Adipocyte (in vitro differentiated cells): ENCODE data around the gene ANK3.
A peak's percentile ranks its signal among the peaks of the same experiment; 100 is the strongest.

ENCODE experiments used
- DNase-seq: peaks from one replicate; pipeline ENCODE4 v3.0.0-alpha.2; 2015; ENCODE audit warnings: low read depth
- H3K27me3 ChIP-seq: replicated peaks from 2 replicates; pipeline ENCODE4 v1.7.0; 2013; ENCODE audit warnings: mild to moderate bottlenecking, low read length, moderate library complexity; ENCODE audit not compliant: control insufficient read depth, insufficient read depth
- H3K36me3 ChIP-seq: 2 replicates; pipeline ENCODE4 v1.7.0; 2013; ENCODE audit warnings: low read length, mild to moderate bottlenecking, moderate library complexity; ENCODE audit not compliant: control insufficient read depth, insufficient read depth, severe bottlenecking
- H3K4me1 ChIP-seq: 2 replicates; pipeline ENCODE4 v1.7.0; 2013; ENCODE audit warnings: mild to moderate bottlenecking, low read length, moderate library complexity; ENCODE audit not compliant: control insufficient read depth, insufficient read depth
- H3K4me3 ChIP-seq: 2 replicates; pipeline ENCODE4 v1.7.0; 2013; ENCODE audit warnings: mild to moderate bottlenecking, low read length, moderate library complexity
- H3K9ac ChIP-seq: 2 replicates; pipeline ENCODE4 v1.7.0; 2013; ENCODE audit warnings: mild to moderate bottlenecking, low read length, moderate library complexity
- H3K9me3 ChIP-seq: 2 replicates; pipeline ENCODE4 v1.7.0; 2013; ENCODE audit warnings: mild to moderate bottlenecking, low read length, moderate library complexity; ENCODE audit not compliant: control insufficient read depth

Gene ANK3

DNA sequence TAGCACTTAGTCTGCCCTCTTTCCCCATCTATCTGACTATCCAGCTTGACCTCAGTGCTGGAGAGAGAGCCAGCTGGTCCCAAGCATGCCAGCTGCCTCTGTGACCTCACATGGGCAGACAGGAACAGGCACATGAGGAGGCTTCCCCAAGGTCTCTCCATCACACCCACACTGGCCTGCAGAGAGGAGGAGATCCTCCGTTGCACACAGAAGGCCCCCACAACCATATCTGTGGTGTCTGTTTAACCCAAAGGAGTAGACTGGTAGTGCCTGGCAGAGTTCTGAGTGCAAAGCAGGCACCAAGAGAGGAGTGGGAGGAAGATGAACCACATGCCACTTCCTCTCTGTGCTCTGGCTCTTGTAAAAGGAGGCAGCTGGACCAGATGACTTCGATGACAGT is 4.8 kb upstream of the ANK3 start:
- H3K4me3 ChIP-seq: no peak overlapping the region
- no peaks in the 10 kb centered on the region for H3K36me3 ChIP-seq
- no peaks in the 10 kb centered on the region for H3K4me1 ChIP-seq
- H3K27me3 ChIP-seq: no peaks in the 10 kb centered on the region
- DNase-seq: no peak
- H3K9me3 ChIP-seq: no peaks in the 10 kb centered on the region
- no peak overlapping the region for H3K9ac ChIP-seq

- H3K9me3 ChIP-seq: no peaks in the 10 kb centered on the region
- no peaks in the 10 kb centered on the region for H3K36me3 ChIP-seq
- DNase-seq: no peak
- no peak overlapping the region for H3K4me3 ChIP-seq
- no peaks in the 10 kb centered on the region for H3K27me3 ChIP-seq
- peaks cover 5% of the 10 kb centered on the region for H3K4me1 ChIP-seq
- H3K9ac ChIP-seq: no peak overlapping the region
These were observed 550 bp upstream of the ANK3 start for GRCh38 chr10:60390224-60390626.

DNA sequence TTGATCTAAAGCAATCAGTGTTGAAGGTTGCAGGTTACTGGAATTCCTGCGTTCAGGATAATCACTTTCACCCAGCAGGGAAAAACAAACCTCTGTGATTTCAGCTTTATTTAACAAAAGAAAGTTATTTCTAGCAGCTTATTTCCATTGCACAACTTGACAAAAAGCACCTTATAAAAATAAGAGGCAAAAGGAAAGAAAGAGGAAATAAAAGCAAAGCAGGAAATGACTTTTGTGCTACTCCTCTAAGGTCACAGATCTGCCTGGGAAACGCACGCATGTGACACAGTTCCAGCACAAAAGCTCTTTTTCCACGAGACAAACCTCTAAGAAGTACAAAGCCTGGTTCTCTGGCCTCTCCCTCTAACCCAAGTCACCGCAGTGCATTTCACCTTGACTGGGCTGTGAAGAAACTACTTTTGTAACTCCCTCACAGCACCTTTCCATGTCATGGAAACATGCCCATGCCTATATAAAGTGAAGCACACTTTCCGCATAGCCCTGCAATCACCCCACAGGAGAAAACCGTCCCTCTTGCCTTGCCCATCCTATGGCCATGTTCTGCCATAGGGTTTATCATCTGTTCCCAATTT is 870 bp downstream of the ANK3 start:
- Histone ChIP-seq H3K4me3 (no peak overlapping the region), H3K36me3 (no peaks in the 10 kb centered on the region), H3K9ac (no peak overlapping the region), H3K9me3 (no peaks in the 10 kb centered on the region), H3K27me3 (no peaks in the 10 kb centered on the region), H3K4me1 (peaks cover 17% of the 10 kb centered on the region)
- no peak for DNase-seq

- H3K4me3 ChIP-seq: no peak overlapping the region
- no peaks in the 10 kb centered on the region for H3K36me3 ChIP-seq
- no peaks in the 10 kb centered on the region for H3K9me3 ChIP-seq
- peaks cover 23% of the 10 kb centered on the region for H3K4me1 ChIP-seq
- no peak overlapping the region for H3K9ac ChIP-seq
- no peak for DNase-seq
- H3K27me3 ChIP-seq: no peaks in the 10 kb centered on the region
These were observed 1.5 kb downstream of the ANK3 start for GRCh38 chr10:60388116-60388625.

DNA sequence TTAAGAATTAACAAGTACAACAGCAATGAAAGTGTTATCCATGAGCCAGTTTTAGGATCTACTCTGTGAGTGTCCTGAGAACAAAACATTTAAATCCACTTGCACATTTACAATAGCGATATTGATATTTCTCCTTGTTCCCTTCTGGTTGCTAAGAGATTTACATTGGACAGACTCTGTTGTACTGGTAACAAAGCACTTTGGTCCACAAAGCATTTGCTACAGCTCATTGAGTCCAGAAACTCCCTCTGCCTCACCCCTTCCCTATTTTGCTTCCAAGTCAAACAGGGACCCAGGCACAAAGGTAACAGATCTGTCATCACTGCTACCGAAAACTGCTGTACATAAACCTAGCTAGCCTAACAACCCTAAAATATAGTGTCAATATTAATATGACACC is 2.1 kb downstream of the ANK3 start:
- no peak for DNase-seq
- H3K4me3 ChIP-seq: no peak overlapping the region

GRCh38 chr10:60385399-60385738 is 4.3 kb downstream of the ANK3 start:
- no peak overlapping the region for H3K4me3 ChIP-seq
- H3K9ac ChIP-seq: no peak overlapping the region
- H3K9me3 ChIP-seq: no peaks in the 10 kb centered on the region
- H3K4me1 ChIP-seq: peaks cover 23% of the 10 kb centered on the region
- H3K27me3 ChIP-seq: no peaks in the 10 kb centered on the region
- DNase-seq: no peak
- no peaks in the 10 kb centered on the region for H3K36me3 ChIP-seq

More for the DNA sequence above, 2.1 kb downstream of the ANK3 start:
- H3K9me3 ChIP-seq: no peaks in the 10 kb centered on the region
- no peak overlapping the region for H3K9ac ChIP-seq
- no peaks in the 10 kb centered on the region for H3K36me3 ChIP-seq
- no peaks in the 10 kb centered on the region for H3K27me3 ChIP-seq
- peaks cover 23% of the 10 kb centered on the region for H3K4me1 ChIP-seq

DNA sequence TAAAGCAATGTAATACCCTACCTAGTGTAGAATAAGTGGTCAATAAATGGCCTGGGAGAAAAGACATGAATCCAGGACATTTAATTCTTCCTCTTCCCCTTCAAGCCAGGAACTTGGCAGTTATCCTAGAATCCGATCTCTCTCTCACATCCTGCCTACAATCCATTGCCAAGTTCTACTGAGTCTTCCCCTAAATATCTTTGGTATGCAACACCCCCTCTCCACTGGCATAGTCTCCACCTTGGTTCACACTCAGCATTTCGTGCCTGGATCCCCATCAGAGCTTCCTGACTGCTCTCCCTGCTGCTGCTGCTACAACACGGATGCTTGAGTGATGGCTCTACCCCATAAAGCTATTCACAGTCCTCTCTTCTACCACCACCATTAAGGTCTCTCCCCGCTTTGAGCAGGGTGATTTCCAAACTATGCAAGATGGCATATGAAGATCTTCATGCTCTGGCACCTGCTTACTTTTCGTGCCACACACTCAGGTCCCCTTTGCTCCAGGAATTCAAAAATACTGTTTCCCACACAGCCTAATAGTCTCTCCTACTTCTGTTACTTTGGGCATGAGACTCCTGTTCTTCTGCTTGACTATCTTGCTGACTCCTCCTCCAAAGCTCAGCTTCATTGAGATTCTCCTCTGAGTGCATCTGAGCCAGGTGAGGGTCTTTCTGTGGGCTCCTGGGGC is 4.8 kb downstream of the ANK3 start:
- no peak overlapping the region for H3K4me3 ChIP-seq
- H3K27me3 ChIP-seq: no peaks in the 10 kb centered on the region
- peak; percentile 90 for DNase-seq
- peaks cover 23% of the 10 kb centered on the region for H3K4me1 ChIP-seq
- no peaks in the 10 kb centered on the region for H3K9me3 ChIP-seq
- H3K9ac ChIP-seq: peak overlapping the region; percentile 68
- no peaks in the 10 kb centered on the region for H3K36me3 ChIP-seq

DNA sequence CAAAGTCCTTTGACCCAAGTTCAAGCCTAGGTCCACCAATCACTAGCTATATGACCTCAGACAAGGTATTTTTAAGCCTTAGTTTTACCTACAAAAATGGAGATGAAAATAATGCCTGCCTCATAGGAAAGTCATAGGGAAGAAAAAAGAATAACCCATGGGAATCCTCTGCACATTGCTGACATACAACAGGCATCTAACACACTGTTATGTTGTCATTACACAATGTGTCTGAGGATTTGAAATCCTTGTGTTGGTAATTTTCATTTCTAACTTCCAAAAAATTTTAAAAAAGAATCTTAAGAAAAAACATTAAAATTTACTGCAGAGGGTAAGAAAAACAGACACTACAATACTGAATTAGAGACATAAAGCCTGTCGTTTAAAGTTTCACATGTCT is 5.7 kb downstream of the ANK3 start:
- H3K9me3 ChIP-seq: no peaks in the 10 kb centered on the region
- DNase-seq: peak; percentile 51
- peak overlapping the region; percentile 38 for H3K4me3 ChIP-seq
- peaks cover 23% of the 10 kb centered on the region for H3K4me1 ChIP-seq
- no peaks in the 10 kb centered on the region for H3K27me3 ChIP-seq
- H3K36me3 ChIP-seq: no peaks in the 10 kb centered on the region
- H3K9ac ChIP-seq: peak overlapping the region; percentile 68

DNA sequence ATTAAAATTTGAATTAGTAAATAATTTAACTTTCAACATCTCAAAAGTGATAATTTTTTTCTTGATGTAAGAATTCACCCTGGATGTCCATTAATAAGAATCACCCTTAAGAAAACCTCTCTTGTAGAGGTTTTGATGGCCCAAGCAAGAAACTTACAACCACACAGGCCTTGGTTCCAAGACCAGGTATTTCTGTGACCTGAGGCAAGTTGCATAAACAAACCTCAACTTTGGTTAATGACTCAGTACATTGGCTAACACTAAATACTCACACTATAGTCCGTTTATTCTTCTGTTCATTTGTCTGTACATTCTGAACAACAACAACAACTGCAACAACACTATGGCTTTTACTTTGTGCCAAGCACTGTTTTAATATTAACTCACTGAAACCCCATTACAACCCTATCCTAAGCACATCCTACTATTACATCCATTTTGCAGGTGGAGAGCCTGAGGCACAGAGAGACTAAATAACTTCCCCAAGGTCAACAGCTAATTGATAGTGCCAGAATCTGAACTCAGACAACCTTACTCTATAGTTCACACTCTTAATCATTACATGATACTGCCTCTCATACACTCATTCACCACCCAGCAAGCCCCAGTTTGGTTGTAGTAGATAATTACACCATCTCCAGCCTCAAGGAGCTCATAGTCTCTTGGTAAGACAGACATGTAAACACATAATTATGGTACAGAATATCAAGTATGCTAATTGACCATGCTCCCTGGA is 6.6 kb downstream of the ANK3 start:
- Histone ChIP-seq H3K4me1 (peaks cover 23% of the 10 kb centered on the region), H3K36me3 (no peaks in the 10 kb centered on the region), H3K27me3 (no peaks in the 10 kb centered on the region), H3K9ac (no peak overlapping the region), H3K4me3 (no peak overlapping the region), H3K9me3 (no peaks in the 10 kb centered on the region)
- DNase-seq: peak; percentile 28

DNA sequence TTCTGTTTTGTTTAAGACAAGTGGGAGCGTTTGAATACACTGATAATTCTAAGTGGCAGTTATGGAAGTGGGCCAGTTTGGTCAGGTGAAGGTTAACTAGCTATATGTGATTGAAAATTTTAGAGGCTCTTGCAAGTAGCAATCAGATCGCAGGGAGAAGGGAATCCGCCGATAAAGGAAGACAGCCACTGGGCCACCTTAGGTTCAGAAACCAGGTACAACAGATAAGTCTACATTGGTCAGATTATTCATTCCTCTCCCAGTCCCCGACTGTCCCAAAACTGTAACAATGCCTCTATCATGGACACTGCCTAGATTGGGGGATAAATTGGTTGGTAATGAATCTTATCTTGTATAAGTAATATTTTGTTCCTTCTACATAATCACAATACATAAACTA is 8.9 kb downstream of the ANK3 start:
- no peak overlapping the region for H3K4me3 ChIP-seq
- H3K9ac ChIP-seq: no peak overlapping the region
- no peak for DNase-seq
- H3K36me3 ChIP-seq: no peaks in the 10 kb centered on the region
- no peaks in the 10 kb centered on the region for H3K27me3 ChIP-seq
- no peaks in the 10 kb centered on the region for H3K9me3 ChIP-seq
- H3K4me1 ChIP-seq: peaks cover 23% of the 10 kb centered on the region

DNA sequence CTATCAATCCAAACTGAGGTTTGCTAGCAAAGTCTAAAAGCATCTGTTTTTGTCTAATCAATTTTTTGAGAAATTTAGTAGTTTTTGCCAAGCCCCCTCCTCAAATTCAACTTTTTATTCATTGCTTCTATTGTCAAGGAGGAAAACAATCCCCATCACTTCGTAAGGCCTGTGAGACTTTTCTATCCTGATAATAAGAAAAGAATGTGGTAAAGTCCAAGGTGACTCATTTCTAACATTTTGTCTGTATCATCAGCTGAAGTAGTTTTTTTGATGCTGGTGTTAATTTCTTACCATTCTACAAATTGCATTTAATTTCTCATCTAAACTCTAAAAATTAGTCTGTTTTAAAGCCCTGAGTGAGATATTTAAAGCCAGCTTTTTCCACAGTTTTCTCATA is 11.7 kb downstream of the ANK3 start:
- Histone ChIP-seq H3K36me3 (no peaks in the 10 kb centered on the region), H3K4me3 (no peak overlapping the region), H3K27me3 (no peaks in the 10 kb centered on the region), H3K9ac (no peak overlapping the region), H3K9me3 (no peaks in the 10 kb centered on the region), H3K4me1 (no peaks in the 10 kb centered on the region)
- peak; percentile 21 for DNase-seq
